NCI-H748 (cell line): ENCODE results near the gene HEBP2.

Experiments used
- DNase-seq: peaks from one replicate; lab custom pipeline; 2025; ENCODE audit not compliant: unreplicated experiment; lab: John Stamatoyannopoulos, UW

Gene HEBP2

GRCh38 chr6:138450445-138450844 lies 46.4 kb downstream of the HEBP2 start:
- DNase-seq, result no peak

GRCh38 chr6:138451043-138451442 lies 47.0 kb downstream of the HEBP2 start:
- no peak for DNase-seq

- DNase-seq, result peak; percentile 57
Measured at GRCh38 chr6:138454981-138455706, 51.1 kb downstream of the HEBP2 start.

- DNase-seq, result peak; percentile 89
Measured at GRCh38 chr6:138455746-138456400, 51.9 kb downstream of the HEBP2 start.

- DNase-seq, result no peak
Measured at GRCh38 chr6:138456401-138456790, 52.4 kb downstream of the HEBP2 start.

DNA sequence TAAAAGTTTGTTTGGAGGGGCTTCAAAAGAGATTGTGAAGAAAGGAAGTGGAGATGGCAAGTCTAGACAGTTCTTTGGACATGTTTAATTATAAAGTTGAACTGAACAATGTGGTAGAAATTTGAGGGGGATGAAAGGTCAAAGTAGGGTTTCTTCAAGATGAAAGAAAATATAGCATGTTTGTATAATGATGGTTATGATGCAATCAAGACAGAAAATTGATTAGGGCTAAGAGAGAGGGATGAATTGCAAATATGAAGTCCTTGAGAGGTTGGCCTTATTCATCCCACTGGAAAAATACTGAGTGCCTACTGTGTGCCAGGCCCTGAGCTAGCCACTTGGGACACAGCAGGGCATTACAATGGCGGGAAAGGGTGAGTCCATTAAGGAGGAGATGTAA lies 57.6 kb downstream of the HEBP2 start:
- no peak for DNase-seq

DNA sequence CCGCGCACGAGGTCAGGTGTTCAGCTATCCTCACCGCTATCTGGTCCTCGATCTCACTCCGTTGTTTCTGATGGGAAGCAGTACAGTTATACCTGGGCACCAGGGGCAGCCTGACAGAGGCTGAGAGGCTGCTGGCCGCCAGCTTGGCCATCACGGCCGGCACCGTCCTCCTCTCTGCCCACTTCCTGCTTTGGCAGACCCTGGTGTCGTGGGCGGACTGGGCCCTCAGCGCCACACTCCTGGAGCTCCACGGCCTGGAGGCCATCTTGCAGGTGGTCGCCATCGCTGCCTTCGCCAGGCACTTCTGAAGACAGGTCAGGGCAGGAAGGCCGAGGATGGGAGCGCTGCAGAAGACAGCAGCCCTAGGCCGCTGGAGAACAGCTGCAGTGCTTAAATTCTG lies 60.1 kb downstream of the HEBP2 start:
- DNase-seq, result no peak

GRCh38 chr6:138465007-138465645 lies 61.1 kb downstream of the HEBP2 start:
- DNase-seq, result no peak

DNA sequence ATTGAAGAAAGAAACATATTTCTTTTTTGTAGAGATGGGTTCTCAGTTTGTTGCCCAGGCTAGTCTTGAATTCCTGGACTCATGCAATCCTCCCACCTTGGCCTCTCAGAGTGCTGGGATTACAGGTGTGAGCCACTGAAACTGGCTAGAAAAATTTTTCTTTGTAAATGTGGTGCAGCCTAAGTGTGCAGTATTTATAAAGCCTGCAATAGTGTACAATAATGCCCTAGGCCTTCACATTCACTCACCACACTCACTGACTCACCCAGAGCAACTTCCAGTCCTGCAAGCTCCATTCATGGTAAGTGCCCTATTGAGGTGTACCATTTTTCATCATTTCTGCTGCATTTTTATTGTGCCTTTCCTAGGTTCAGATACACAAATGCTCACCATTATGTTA lies 63.9 kb downstream of the HEBP2 start:
- no peak for DNase-seq

- peak; percentile 56 for DNase-seq
Measured at GRCh38 chr6:138468320-138469015, 64.4 kb downstream of the HEBP2 start.
